A673 (cell line): ENCODE measurements around the gene CMIP. TPM values are rescaled to one million over a fixed set of nuclear protein-coding genes. Genes with fewer than 3 reads are reported as not detected.
A peak's percentile ranks its signal among the peaks of the same experiment; 100 is the strongest.

Experiments
- BruUV-seq: library from RNA; stranded (reverse); fragments of 400-500 nt; replicated peaks from 2 replicates; lab custom pipeline; 2021; lab: Mats Ljungman, UMichigan
- CTCF ChIA-PET: fragments of 300-600 bp; sonication (Branson Sonifier 250); formaldehyde crosslinking; loops from one replicate; lab custom pipeline; 2022; ENCODE audit warnings: antibody characterized with exemption; lab: Charles Lee
- POLR2A ChIA-PET: fragments of 300-600 bp; sonication (Branson Sonifier 250); formaldehyde crosslinking; loops from one replicate; lab custom pipeline; 2022; ENCODE audit warnings: antibody characterized with exemption; ENCODE audit not compliant: low non-redundant PET; lab: Charles Lee
- DNase-seq: peaks from one replicate; pipeline ENCODE4 v3.0.0-alpha.2; 2015; ENCODE audit warnings: low spot score
- H3K27ac ChIP-seq: fragments of 200-600 bp; sonication (generic); 2 replicates; pipeline ENCODE4 v1.5.1; 2016; ENCODE audit warnings: mixed run types, low read depth, mild to moderate bottlenecking, mixed read lengths, antibody characterized with exemption, low read length; ENCODE audit not compliant: poor library complexity, severe bottlenecking
- H3K27me3 ChIP-seq: fragments of 200-600 bp; sonication (generic); replicated peaks from 2 replicates; pipeline ENCODE4 v1.6.1; 2017; ENCODE audit warnings: mixed run types, low read depth, mild to moderate bottlenecking, mixed read lengths, antibody characterized with exemption, low read length; ENCODE audit not compliant: insufficient read depth, poor library complexity
- H3K36me3 ChIP-seq: fragments of 200-600 bp; sonication (generic); 2 replicates; pipeline ENCODE4 v1.6.1; 2016; ENCODE audit warnings: mixed run types, mild to moderate bottlenecking, mixed read lengths, antibody characterized with exemption, low read length; ENCODE audit not compliant: insufficient read depth, poor library complexity, severe bottlenecking
- H3K4me1 ChIP-seq: fragments of 200-600 bp; sonication (generic); 2 replicates; pipeline ENCODE4 v1.6.1; 2017; ENCODE audit warnings: mixed run types, mild to moderate bottlenecking, mixed read lengths, antibody characterized with exemption, low read length; ENCODE audit not compliant: insufficient read depth, poor library complexity, severe bottlenecking
- H3K4me3 ChIP-seq: fragments of 200-600 bp; sonication (generic); 2 replicates; pipeline ENCODE4 v1.5.1; 2016; ENCODE audit warnings: low read depth, mixed run types, mild to moderate bottlenecking, mixed read lengths, low read length; ENCODE audit not compliant: poor library complexity, severe bottlenecking
- H3K9me3 ChIP-seq: fragments of 200-600 bp; sonication (generic); 2 replicates; pipeline ENCODE4 v1.6.1; 2016; ENCODE audit warnings: mixed run types, low read depth, mild to moderate bottlenecking, mixed read lengths, antibody characterized with exemption, low read length; ENCODE audit not compliant: poor library complexity, severe bottlenecking
- CTCF ChIP-seq: fragments of 300-800, 200-600 bp; sonication (generic); conservative IDR thresholded peaks from 2 replicates; pipeline ENCODE4 v1.5.1; 2017; ENCODE audit warnings: low read depth, mild to moderate bottlenecking, antibody characterized with exemption, low read length, moderate library complexity, mixed read lengths
- EZH2 ChIP-seq: fragments of 200-600 bp; sonication (generic); IDR thresholded peaks from 2 replicates; pipeline ENCODE4 v1.6.1; 2017; ENCODE audit warnings: borderline replicate concordance, low read depth, mild to moderate bottlenecking, mixed read lengths, antibody characterized with exemption, low read length; ENCODE audit not compliant: poor library complexity, severe bottlenecking
- intact Hi-C: fragments of 100-400 bp; cut with micrococcal nuclease; formaldehyde crosslinking; loops from one replicate; pipeline ENCODE4 v1.10.0; 2022; ENCODE audit not compliant: unreplicated experiment
- total RNA-seq: library from RNA; stranded (reverse); gene quantifications from 2 replicates; pipeline ENCODE4 v1.2.3, GENCODE V29; 2021

The CMIP gene
- total RNA-seq, 1 experiment from 2014 or later: 25.5 TPM

- ChIA-PET CTCF (no interaction called here), POLR2A (no interaction called here)
- DNase-seq: peak; percentile 33
- intact Hi-C loops: no loop called here
- no TSS peak for BruUV-seq
- H3K36me3 ChIP-seq: no peaks in the 10 kb centered on the region
- no peaks in the 10 kb centered on the region for H3K27me3 ChIP-seq
- no peak overlapping the region for H3K4me3 ChIP-seq
- TF ChIP-seq CTCF (no peak), EZH2 (no peak)
- H3K4me1 ChIP-seq: peaks cover 3% of the 10 kb centered on the region
- no peak overlapping the region for H3K27ac ChIP-seq
- H3K9me3 ChIP-seq: no peaks in the 10 kb centered on the region
Measured at GRCh38 chr16:81717662-81718189, 273.1 kb downstream of the CMIP start.

GRCh38 chr16:81718637-81719036 is 274.0 kb downstream of the CMIP start:
- intact Hi-C loops: no loop called here
- POLR2A ChIA-PET: no interaction called here
- Histone ChIP-seq H3K9me3 (no peaks in the 10 kb centered on the region), H3K27me3 (no peaks in the 10 kb centered on the region), H3K27ac (no peak overlapping the region), H3K4me1 (peaks cover 3% of the 10 kb centered on the region), H3K36me3 (no peaks in the 10 kb centered on the region), H3K4me3 (no peak overlapping the region)
- CTCF ChIA-PET: interaction anchor here (0.6 kb wide), 2 partner anchors 57 to 315 kb away, joined by 3 to 8 read pairs; no protein-coding TSS in a partner anchor
- DNase-seq: no peak
- TF ChIP-seq EZH2 (no peak), CTCF (no peak)
- no TSS peak for BruUV-seq

- intact Hi-C loops: no loop called here
- TF ChIP-seq CTCF: no peak
- TF ChIP-seq EZH2: no peak
- Histone ChIP-seq H3K36me3 (no peaks in the 10 kb centered on the region), H3K4me1 (peaks cover 3% of the 10 kb centered on the region), H3K27me3 (no peaks in the 10 kb centered on the region), H3K4me3 (no peak overlapping the region), H3K9me3 (no peaks in the 10 kb centered on the region), H3K27ac (no peak overlapping the region)
- no peak for DNase-seq
- POLR2A ChIA-PET: no interaction called here
- BruUV-seq: no TSS peak
- CTCF ChIA-PET: no interaction called here
Measured at GRCh38 chr16:81719993-81720392, 275.4 kb downstream of the CMIP start.
